GM12878 (cell line): ENCODE measurements around the gene CELF2. TPM values are rescaled to one million over a fixed set of nuclear protein-coding genes. Genes with fewer than 3 reads are reported as not detected.

ENCODE experiments used
- ATAC-seq: fragments of 200-7000 bp; cut with Tn5 transposase; 3 replicates; pipeline ENCODE4 v1.9.1; 2020; ENCODE audit warnings: mild to moderate bottlenecking, moderate library complexity
- BruUV-seq: library from RNA; stranded (reverse); fragments of 400-500 nt; replicated peaks from 2 replicates; lab custom pipeline; 2021; lab: Mats Ljungman, UMichigan
- CTCF ChIA-PET: fragments of 300-600 bp; sonication (Branson Sonifier 250); formaldehyde crosslinking; extraction: SDS; loops from one replicate; lab custom pipeline; 2021; ENCODE audit warnings: inconsistent platforms; lab: Yijun Ruan, JAX
- POLR2A ChIA-PET: fragments of 350-600 bp; formaldehyde crosslinking; extraction: SDS; loops from one replicate; lab custom pipeline; 2021; ENCODE audit warnings: inconsistent platforms; lab: Charles Lee
- RAD21 ChIA-PET: fragments of 300-600 bp; sonication (Branson Sonifier 250); formaldehyde crosslinking; loops from one replicate; lab custom pipeline; 2023; ENCODE audit warnings: antibody characterized with exemption; ENCODE audit not compliant: unreplicated experiment; lab: Charles Lee
- SMC1A ChIA-PET: fragments of 300-600 bp; sonication (Branson Sonifier 250); formaldehyde crosslinking; loops from one replicate; lab custom pipeline; 2023; ENCODE audit not compliant: unreplicated experiment, uncharacterized antibody; lab: Charles Lee
- DNase-seq: peaks from one replicate; pipeline ENCODE4 v3.0.0-alpha.2; 2011; ENCODE audit warnings: low read depth, low spot score
- FAIRE-seq: peaks from 3 replicates; lab custom pipeline; 2011; peaks lifted over from hg19 to GRCh38; lab: Jason Lieb, UNC
- H2AFZ ChIP-seq: 2 replicates; pipeline ENCODE4 v1.6.0; 2011; ENCODE audit warnings: low read depth, low read length, control low read depth; ENCODE audit not compliant: control insufficient read depth
- H3K27ac ChIP-seq: 2 replicates; pipeline ENCODE4 v1.5.1; 2011; ENCODE audit warnings: control low read depth; ENCODE audit not compliant: control insufficient read depth, insufficient read depth
- H3K27me3 ChIP-seq, 2 experiments: replicated peaks in 1 of 2; 2 replicates each; pipeline versions ENCODE4 v1.6.0 to v1.6.1; 2011; ENCODE audit warnings: low read length in 1 of 2; ENCODE audit not compliant: control insufficient read depth in 2 of 2, insufficient read depth in 2 of 2
- H3K36me3 ChIP-seq, 2 experiments: 2 replicates each; pipeline ENCODE4 v1.5.1; 2011; ENCODE audit warnings: low read length in 1 of 2; ENCODE audit not compliant: control insufficient read depth in 2 of 2, insufficient read depth in 2 of 2
- H3K4me1 ChIP-seq: 2 replicates; pipeline ENCODE4 v1.6.1; 2011; ENCODE audit warnings: mild to moderate bottlenecking, low read length, moderate library complexity, mixed read lengths; ENCODE audit not compliant: control insufficient read depth, insufficient read depth
- H3K4me2 ChIP-seq: 2 replicates; pipeline ENCODE4 v1.6.0; 2011; ENCODE audit warnings: control low read depth; ENCODE audit not compliant: control insufficient read depth, insufficient read depth
- H3K4me3 ChIP-seq: fragments of 200-600 bp; sonication (generic); 2 replicates; pipeline ENCODE4 v1.5.1; 2016
- H3K79me2 ChIP-seq: 2 replicates; pipeline ENCODE4 v1.6.0; 2011; ENCODE audit warnings: low read length; ENCODE audit not compliant: control insufficient read depth, insufficient read depth
- H3K9ac ChIP-seq: 2 replicates; pipeline ENCODE4 v1.8.0; 2011; ENCODE audit warnings: low read length, control low read depth, mixed read lengths; ENCODE audit not compliant: control insufficient read depth, insufficient read depth
- H3K9me3 ChIP-seq: replicated peaks from 3 replicates; pipeline ENCODE4 v1.5.1; 2011; ENCODE audit warnings: mild to moderate bottlenecking, low read length; ENCODE audit not compliant: control insufficient read depth, insufficient read depth
- H4K20me1 ChIP-seq: 2 replicates; pipeline ENCODE4 v1.6.0; 2011; ENCODE audit not compliant: control insufficient read depth, insufficient read depth
- CBX5 ChIP-seq: sonication (generic); IDR thresholded peaks from 2 replicates; pipeline ENCODE4 v1.6.1; 2016; ENCODE audit warnings: low read depth, moderate library complexity, mild to moderate bottlenecking, inconsistent platforms
- CUX1 ChIP-seq: IDR thresholded peaks from 2 replicates; pipeline ENCODE4 v1.6.1; 2012; ENCODE audit warnings: improper control_type of control experiment, low read depth, low read length; ENCODE audit not compliant: insufficient replicate concordance
- MEF2A ChIP-seq: IDR thresholded peaks from 2 replicates; pipeline ENCODE4 v1.6.1; 2011; ENCODE audit warnings: low read depth, mild to moderate bottlenecking, low read length, moderate library complexity; ENCODE audit not compliant: insufficient read depth
- NFYB ChIP-seq: IDR thresholded peaks from 2 replicates; pipeline ENCODE4 v1.6.1; 2011; ENCODE audit warnings: low read depth, mild to moderate bottlenecking, low read length, improper control_type of control experiment, moderate library complexity; ENCODE audit not compliant: insufficient read depth
- RFX5 ChIP-seq: IDR thresholded peaks from 2 replicates; pipeline ENCODE4 v1.6.1; 2011; ENCODE audit warnings: low read depth, low read length, improper control_type of control experiment
- SMAD5 ChIP-seq: IDR thresholded peaks from 2 replicates; pipeline ENCODE4 v1.6.1; 2016; ENCODE audit warnings: antibody characterized with exemption, low read depth
- ZNF274 ChIP-seq: IDR thresholded peaks from one replicate; pipeline ENCODE4 v1.8.0; 2011; ENCODE audit not compliant: insufficient read length, insufficient read depth
- WGBS: methylation state at CpG from one replicate; pipeline ENCODE4 v1.1.6; 2016; ENCODE audit warnings: low lambda C conversion rate; ENCODE audit not compliant: insufficient replicate concordance, insufficient coverage; ENCODE audit errors: missing lambda C conversion rate; 5-methylcytosine and 5-hydroxymethylcytosine counted together
- in situ Hi-C: fragments of 300-500 bp; cut with MboI; formaldehyde crosslinking; loops from 9 replicates; pipeline ENCODE4 v1.14.3; 2018; ENCODE audit warnings: mixed read lengths
- intact Hi-C: fragments of 100-400 bp; cut with micrococcal nuclease; formaldehyde crosslinking; loops from one replicate; pipeline ENCODE4 v1.14.2; 2022; ENCODE audit not compliant: unreplicated experiment
- polyA plus RNA-seq, 11 experiments: library from polyadenylated mRNA; depleted of rRNA in 4 of 11; unstranded in 6 of 11; stranded (reverse) in 5 of 11; fragments of >200 nt; fragmentation: Nextera tagmentation in 4 of 11; fragmentation: Illumina TruSeq in 1 of 11; extraction: Ambion mirVana in 4 of 11; extraction: Trizol in 1 of 11; gene quantifications; 1 replicate in 1 of 11; 2 replicates in 10 of 11; pipeline versions ENCODE4 v1.2.1 to v1.2.3, GENCODE V29; 2011 to 2016; ENCODE audit warnings: inconsistent platforms in 2 of 11, missing spikeins in 2 of 11, low read depth in 1 of 11
- total RNA-seq, 4 experiments: library from RNA; depleted of rRNA in 3 of 4; stranded (reverse); fragments of >200 nt in 3 of 4; fragmentation: Illumina TruSeq in 1 of 4; extraction: Trizol in 1 of 4; gene quantifications; 2 replicates each; pipeline versions ENCODE4 v1.2.1 to v1.2.3, GENCODE V29; 2013 to 2021
- TF ChIP-seq, protein P1 (sequence below): IDR thresholded peaks from 2 replicates; pipeline ENCODE4 v1.6.1; 2012; ENCODE audit warnings: low read depth, low read length, improper control_type of control experiment

Gene CELF2
- total and polyA plus RNA-seq, 10 of the 15 experiments (the other 5 are each of a cell fraction or from before 2014, with no cell fraction given) = 20.8 to 129 (median 86.3) TPM

DNA sequence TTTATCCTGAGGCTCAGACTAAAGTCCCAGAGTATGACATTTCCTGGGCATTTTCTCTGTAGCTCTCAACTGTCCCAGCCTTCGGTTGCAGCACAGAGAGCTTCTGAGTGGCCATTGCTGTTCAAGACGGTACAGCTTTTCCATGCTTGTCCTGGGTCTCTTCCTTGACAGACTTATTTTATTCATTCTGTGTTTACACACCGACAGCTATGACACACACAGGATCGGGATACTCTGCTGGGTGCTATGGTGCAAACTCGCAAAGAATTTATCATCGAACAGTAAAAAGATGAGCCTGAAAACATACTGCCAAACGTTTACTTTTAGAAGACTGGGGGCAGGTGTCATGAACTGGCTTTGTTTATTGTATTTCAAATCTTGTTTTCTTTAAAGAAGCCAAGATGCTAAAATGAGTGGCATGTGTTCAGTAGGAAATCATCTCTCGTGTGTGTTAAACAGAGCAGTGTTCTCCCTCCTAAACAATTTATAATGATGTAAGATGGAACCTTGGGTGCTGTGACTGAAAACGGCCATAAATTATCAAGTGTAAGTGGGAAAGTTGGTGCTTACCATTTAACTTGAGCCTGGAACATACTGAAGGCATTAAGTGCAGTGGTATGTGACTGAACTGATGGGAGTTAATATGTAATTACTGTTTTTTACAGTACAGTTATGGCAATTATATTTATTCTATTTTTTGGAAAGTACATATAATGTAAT lies 120.8 kb downstream of the CELF2 start:
- no peak overlapping the region for H3K4me3 ChIP-seq
- ChIA-PET CTCF (interaction anchor here (0.8 to 0.9 kb wide), 2 partner anchors 13 to 25 kb away, joined by 3 to 4 read pairs; no protein-coding TSS in a partner anchor), RAD21 (no interaction called here), POLR2A (no interaction called here), SMC1A (interaction anchor here (0.8 kb wide), 1 partner anchor 132 kb away, joined by 3 read pairs; no protein-coding TSS in a partner anchor)
- H2AFZ ChIP-seq = no peak overlapping the region
- H3K36me3 ChIP-seq = no peaks in the 10 kb centered on the region
- H3K9ac ChIP-seq = no peak overlapping the region
- H3K27me3 ChIP-seq = no peaks in the 10 kb centered on the region
- 77% methylated on average over 9 of the region's 9 CpGs for WGBS
- FAIRE-seq (no peak), ATAC-seq (no peak), DNase-seq (no peak)
- intact Hi-C loops = no loop called here
- no peaks in the 10 kb centered on the region for H4K20me1 ChIP-seq
- no peaks in the 10 kb centered on the region for H3K9me3 ChIP-seq
- no peak for TF ChIP-seq NFYB
- TF ChIP-seq, protein P1, sequence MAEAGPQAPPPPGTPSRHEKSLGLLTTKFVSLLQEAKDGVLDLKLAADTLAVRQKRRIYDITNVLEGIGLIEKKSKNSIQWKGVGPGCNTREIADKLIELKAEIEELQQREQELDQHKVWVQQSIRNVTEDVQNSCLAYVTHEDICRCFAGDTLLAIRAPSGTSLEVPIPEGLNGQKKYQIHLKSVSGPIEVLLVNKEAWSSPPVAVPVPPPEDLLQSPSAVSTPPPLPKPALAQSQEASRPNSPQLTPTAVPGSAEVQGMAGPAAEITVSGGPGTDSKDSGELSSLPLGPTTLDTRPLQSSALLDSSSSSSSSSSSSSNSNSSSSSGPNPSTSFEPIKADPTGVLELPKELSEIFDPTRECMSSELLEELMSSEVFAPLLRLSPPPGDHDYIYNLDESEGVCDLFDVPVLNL = no peak
- TF ChIP-seq CBX5 = no peak
- TF ChIP-seq ZNF274 = no peak
- no peak for TF ChIP-seq MEF2A
- TF ChIP-seq SMAD5 = no peak
- TF ChIP-seq CUX1 = no peak
- TF ChIP-seq RFX5 = no peak
- BruUV-seq = no TSS peak
- no peaks in the 10 kb centered on the region for H3K4me1 ChIP-seq
- H3K79me2 ChIP-seq = no peaks in the 10 kb centered on the region
- no peak overlapping the region for H3K27ac ChIP-seq
- no peak overlapping the region for H3K4me2 ChIP-seq
- in situ Hi-C loops = no loop called here
